22Rv1 (cell line): ENCODE measurements around the gene ARHGEF2.
A peak's percentile ranks its signal among the peaks of the same experiment; 100 is the strongest.

Experiments used
- H3K27ac ChIP-seq: fragments of 450-650 bp; 2 replicates; pipeline ENCODE4 v1.5.1; 2017
- CTCF ChIP-seq: fragments of 450-650 bp; IDR thresholded peaks from 2 replicates; pipeline ENCODE4 v1.5.1; 2017; ENCODE audit warnings: mild to moderate bottlenecking
- ZFX ChIP-seq: fragments of 450-650 bp; IDR thresholded peaks from 2 replicates; pipeline ENCODE4 v1.6.1; 2017; ENCODE audit warnings: antibody characterized with exemption, borderline replicate concordance

Gene ARHGEF2

GRCh38 chr1:156019946-156020292 lies 41.6 kb upstream of the ARHGEF2 start:
- H3K27ac ChIP-seq = peak overlapping the region; percentile 61
- TF ChIP-seq CTCF = no peak
- no peak for TF ChIP-seq ZFX

GRCh38 chr1:156014829-156015228 lies 36.5 kb upstream of the ARHGEF2 start:
- TF ChIP-seq CTCF = no peak
- TF ChIP-seq ZFX = no peak
- no peak overlapping the region for H3K27ac ChIP-seq

- no peak for TF ChIP-seq ZFX
- H3K27ac ChIP-seq = no peak overlapping the region
These were observed 33.9 kb upstream of the ARHGEF2 start for GRCh38 chr1:156012051-156012817.

GRCh38 chr1:156009404-156009803 lies 31.1 kb upstream of the ARHGEF2 start:
- 0 out of 2 replicates have a peak overlapping the region, but pooled peaks have one; percentile 15 for H3K27ac ChIP-seq
- TF ChIP-seq CTCF = no peak
- no peak for TF ChIP-seq ZFX

GRCh38 chr1:156006666-156007376 lies 28.5 kb upstream of the ARHGEF2 start:
- H3K27ac ChIP-seq = peak overlapping the region; percentile 42
- TF ChIP-seq ZFX = no peak
- TF ChIP-seq CTCF = no peak

- TF ChIP-seq CTCF = no peak
- no peak for TF ChIP-seq ZFX
- no peak overlapping the region for H3K27ac ChIP-seq
These were observed 26.7 kb upstream of the ARHGEF2 start for GRCh38 chr1:156004843-156005584.

- no peak overlapping the region for H3K27ac ChIP-seq
- TF ChIP-seq CTCF (no peak), ZFX (no peak)
These were observed 25.5 kb upstream of the ARHGEF2 start for GRCh38 chr1:156003923-156004188.
